DOHH2 (cell line): ENCODE measurements around the gene REPIN1.

Source experiments
- H3F3A ChIP-seq: fragments of 200-600 bp; sonication (generic), shearing (Covaris generic); 2 replicates; pipeline ENCODE4 v1.6.0; 2016; ENCODE audit warnings: antibody characterized with exemption, mild to moderate bottlenecking; ENCODE audit not compliant: control insufficient read depth, insufficient read depth
- H3K27ac ChIP-seq: fragments of 200-600 bp; sonication (generic); 2 replicates; pipeline ENCODE4 v1.5.1; 2014; ENCODE audit warnings: low read depth, mild to moderate bottlenecking, low read length, moderate library complexity
- H3K27me3 ChIP-seq: fragments of 200-600 bp; sonication (generic); 2 replicates; pipeline ENCODE4 v1.6.1; 2014; ENCODE audit warnings: mild to moderate bottlenecking, low read length, mixed read lengths; ENCODE audit not compliant: control insufficient read depth
- H3K36me3 ChIP-seq: fragments of 200-600 bp; sonication (generic); 2 replicates; pipeline ENCODE4 v1.6.1; 2014; ENCODE audit warnings: mild to moderate bottlenecking, low read length, moderate library complexity, mixed read lengths; ENCODE audit not compliant: control insufficient read depth
- H3K4me1 ChIP-seq: fragments of 200-600 bp; sonication (generic); 2 replicates; pipeline ENCODE4 v1.6.1; 2014; ENCODE audit warnings: mild to moderate bottlenecking, low read length, mixed read lengths; ENCODE audit not compliant: control insufficient read depth
- H3K4me2 ChIP-seq: fragments of 200-600 bp; sonication (generic); 2 replicates; pipeline ENCODE4 v1.6.0; 2014; ENCODE audit warnings: mild to moderate bottlenecking, low read length, moderate library complexity
- H3K4me3 ChIP-seq: fragments of 200-600 bp; sonication (generic); 2 replicates; pipeline ENCODE4 v1.5.1; 2014; ENCODE audit warnings: mild to moderate bottlenecking, low read length, mixed read lengths
- H3K79me2 ChIP-seq: fragments of 200-600 bp; sonication (generic); 2 replicates; pipeline ENCODE4 v1.6.1; 2014; ENCODE audit warnings: mild to moderate bottlenecking, low read length, mixed read lengths; ENCODE audit not compliant: control insufficient read depth
- H3K9me2 ChIP-seq: fragments of 200-600 bp; sonication (generic); replicated peaks from 2 replicates; pipeline ENCODE4 v1.6.1; 2014; ENCODE audit warnings: mild to moderate bottlenecking, low read length, mixed read lengths; ENCODE audit not compliant: control insufficient read depth
- H3K9me3 ChIP-seq: fragments of 200-600 bp; sonication (generic); 2 replicates; pipeline ENCODE4 v1.6.1; 2014; ENCODE audit warnings: antibody characterized with exemption, low read length, mixed read lengths; ENCODE audit not compliant: control insufficient read depth, insufficient read depth
- H4K20me1 ChIP-seq: fragments of 200-600 bp; sonication (generic); 2 replicates; pipeline ENCODE4 v1.6.0; 2014; ENCODE audit warnings: low read depth, mild to moderate bottlenecking, antibody characterized with exemption, low read length, moderate library complexity; ENCODE audit not compliant: control insufficient read depth, insufficient read depth
- CTCF ChIP-seq: fragments of 200-600 bp; sonication (generic); IDR thresholded peaks from one replicate; pipeline ENCODE4 v1.5.1; 2014; ENCODE audit warnings: antibody characterized with exemption, mild to moderate bottlenecking, low read depth, low read length; ENCODE audit not compliant: poor library complexity, severe bottlenecking
- EZH2phosphoT487 ChIP-seq: fragments of 200-600 bp; sonication (generic); IDR thresholded peaks from 2 replicates; pipeline ENCODE4 v1.6.1; 2017; ENCODE audit warnings: borderline replicate concordance, mild to moderate bottlenecking, antibody characterized with exemption, low read length, moderate library complexity, mixed read lengths

Gene REPIN1

DNA sequence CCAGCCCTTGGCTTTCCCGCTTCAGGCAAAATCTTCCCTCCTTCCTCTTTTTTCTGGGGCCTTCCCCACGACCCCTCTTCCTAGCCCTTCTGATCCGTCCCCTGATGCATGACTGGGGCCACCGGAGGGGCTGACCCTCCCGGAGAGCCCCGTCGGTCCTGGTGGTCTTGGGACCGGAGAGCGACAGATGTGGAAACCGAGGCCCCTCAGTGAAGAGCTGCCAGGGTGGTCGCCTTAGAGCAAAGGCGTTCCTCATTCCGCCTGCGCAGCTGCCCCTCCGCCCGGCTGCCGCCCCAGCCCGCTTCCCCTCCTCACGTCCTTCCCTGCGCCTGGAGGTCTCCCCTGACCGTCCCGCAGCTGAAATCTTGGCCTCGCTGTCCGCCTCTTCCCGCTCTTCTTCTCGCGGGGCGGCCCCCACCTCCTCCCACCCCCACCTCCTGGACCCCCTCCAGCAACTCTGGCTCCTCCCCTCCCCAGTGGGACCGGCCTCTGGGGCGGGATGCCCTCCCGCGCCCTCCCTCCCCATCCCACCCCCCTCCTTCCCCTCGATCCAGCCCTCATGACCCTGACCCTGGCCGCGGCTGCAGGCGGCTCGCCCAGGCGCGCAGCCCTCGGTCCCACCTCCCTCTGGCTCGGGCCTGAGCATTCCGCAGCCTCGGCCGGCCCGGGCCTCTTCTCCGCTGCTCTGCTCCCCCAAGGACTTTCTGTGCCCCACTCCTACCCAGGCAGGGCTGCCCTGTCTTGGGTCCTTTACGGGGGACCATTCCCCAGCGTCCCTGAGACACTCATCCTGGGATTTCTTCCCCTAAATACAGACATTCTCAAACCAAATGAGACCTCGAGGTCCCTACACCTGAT lies 27.1 kb upstream of the REPIN1 start, which contains the start of gene RARRES2:
Gene RARRES2, minus strand, starts transcription at position 367 of the 858 bp plus-strand sequence. CDS start 1,020 bp downstream, outside the sequence.
- Histone ChIP-seq H3K4me3 (no peak within 1 kb of the TSS), H3K27me3 (no peaks in the 10 kb centered on the region), H3K36me3 (peaks cover 12% of the 10 kb centered on the region), H3K9me3 (peaks cover 11% of the 10 kb centered on the region; the same call in 1 of the 2 replicates), H3K4me2 (no peak within 1 kb of the TSS), H3K27ac (no peak within 1 kb of the TSS), H3K79me2 (no peaks in the 10 kb centered on the region), H3K4me1 (no peaks in the 10 kb centered on the region), H3K9me2 (no peaks in the 10 kb centered on the region), H3F3A (no peaks in the 10 kb centered on the region), H4K20me1 (no peaks in the 10 kb centered on the region)
- TF ChIP-seq EZH2phosphoT487, result no peak
- no peak for TF ChIP-seq CTCF

GRCh38 chr7:150342121-150342408 lies 26.6 kb upstream of the REPIN1 start:
- no peak overlapping the region for H3K27ac ChIP-seq
- H3K9me2 ChIP-seq, result no peaks in the 10 kb centered on the region
- H3K4me2 ChIP-seq, result no peak overlapping the region
- no peaks in the 10 kb centered on the region for H3F3A ChIP-seq
- no peak for TF ChIP-seq EZH2phosphoT487
- TF ChIP-seq CTCF, result no peak
- no peaks in the 10 kb centered on the region for H3K27me3 ChIP-seq
- peaks cover 11% of the 10 kb centered on the region; the same call in 1 of the 2 replicates for H3K9me3 ChIP-seq
- no peak overlapping the region for H3K4me3 ChIP-seq
- H3K36me3 ChIP-seq, result peaks cover 12% of the 10 kb centered on the region
- no peaks in the 10 kb centered on the region for H3K79me2 ChIP-seq
- no peaks in the 10 kb centered on the region for H4K20me1 ChIP-seq
- H3K4me1 ChIP-seq, result no peaks in the 10 kb centered on the region

DNA sequence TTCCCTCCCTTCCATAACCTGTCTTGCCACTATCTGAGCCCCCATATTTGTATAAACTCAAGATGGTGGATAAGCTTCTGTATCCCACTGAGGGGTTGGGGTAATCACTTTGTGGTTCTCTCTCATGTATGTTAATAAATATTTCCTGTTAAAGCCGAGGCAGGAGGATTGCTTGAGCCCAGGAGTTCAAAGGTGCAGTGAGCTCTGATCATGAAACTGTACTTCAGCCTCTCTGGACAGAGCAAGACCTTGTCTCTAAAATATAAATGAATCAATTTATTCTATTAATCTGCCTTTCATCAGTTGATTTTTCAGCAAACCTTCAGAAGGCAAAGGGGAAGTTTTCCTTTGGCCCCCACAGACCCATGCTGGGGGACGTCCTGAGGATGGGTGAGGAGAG lies 25.4 kb upstream of the REPIN1 start:
- Histone ChIP-seq H4K20me1 (no peaks in the 10 kb centered on the region), H3K36me3 (peaks cover 3% of the 10 kb centered on the region; the same call in 1 of the 2 replicates), H3K79me2 (no peaks in the 10 kb centered on the region), H3K9me2 (no peaks in the 10 kb centered on the region), H3K9me3 (peaks cover 11% of the 10 kb centered on the region; the same call in 1 of the 2 replicates), H3K27me3 (no peaks in the 10 kb centered on the region; the same call in 1 of the 2 replicates), H3K27ac (no peak overlapping the region), H3F3A (no peaks in the 10 kb centered on the region), H3K4me1 (no peaks in the 10 kb centered on the region), H3K4me3 (no peak overlapping the region), H3K4me2 (no peak overlapping the region)
- TF ChIP-seq EZH2phosphoT487 (no peak), CTCF (no peak)
